B cell (primary cell): ENCODE data around the gene CYTL1.

ENCODE experiments used
- CTCF ChIP-seq: fragments of 200-600 bp; IDR thresholded peaks from one replicate; pipeline ENCODE4 v1.8.0; 2022; ENCODE audit warnings: antibody characterized with exemption, mild to moderate bottlenecking
- EZH2 ChIP-seq: IDR thresholded peaks from 2 replicates; pipeline ENCODE4 v1.6.1; 2012; ENCODE audit warnings: borderline replicate concordance, low read depth, mild to moderate bottlenecking, moderate library complexity, low read length; ENCODE audit not compliant: insufficient read depth, poor library complexity, severe bottlenecking

- TF ChIP-seq CTCF, result no peak
- TF ChIP-seq EZH2, result no peak
Observed at GRCh38 chr4:4992833-4993232, 26.4 kb downstream of the CYTL1 start.
